Loucy (cell line): ENCODE measurements around the gene RESF1.

Experiments
- EZH2phosphoT487 ChIP-seq: fragments of 200-600 bp; IDR thresholded peaks from 2 replicates; pipeline ENCODE4 v1.6.1; 2018; ENCODE audit warnings: antibody characterized with exemption, mild to moderate bottlenecking, moderate library complexity, borderline replicate concordance
- TF ChIP-seq, protein P1 (sequence below): fragments of 200-600 bp; sonication (generic); conservative IDR thresholded peaks from 2 replicates; pipeline ENCODE4 v1.5.1; 2014; ENCODE audit warnings: mild to moderate bottlenecking, antibody characterized with exemption, low read length

DNA sequence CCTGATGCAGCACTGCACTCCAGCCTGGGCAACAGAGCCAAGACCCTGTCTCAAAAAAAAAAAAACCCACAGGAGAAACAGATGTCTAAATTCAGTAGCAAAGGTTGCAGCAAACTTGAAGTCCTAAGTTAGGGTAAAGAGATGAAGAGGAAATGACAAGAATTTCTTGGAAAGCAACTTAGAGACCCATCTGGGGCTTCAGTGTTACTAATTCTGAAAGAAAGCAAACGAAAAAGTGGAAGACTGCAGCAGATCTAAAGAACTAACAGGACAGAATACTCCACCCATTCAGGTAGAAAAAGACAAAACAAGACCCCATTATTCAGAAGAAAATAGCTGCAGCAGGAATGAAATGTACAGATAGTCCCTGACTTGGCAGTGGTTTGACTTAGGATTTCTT, 31.9 kb downstream of the RESF1 start:
- TF ChIP-seq, protein P1, sequence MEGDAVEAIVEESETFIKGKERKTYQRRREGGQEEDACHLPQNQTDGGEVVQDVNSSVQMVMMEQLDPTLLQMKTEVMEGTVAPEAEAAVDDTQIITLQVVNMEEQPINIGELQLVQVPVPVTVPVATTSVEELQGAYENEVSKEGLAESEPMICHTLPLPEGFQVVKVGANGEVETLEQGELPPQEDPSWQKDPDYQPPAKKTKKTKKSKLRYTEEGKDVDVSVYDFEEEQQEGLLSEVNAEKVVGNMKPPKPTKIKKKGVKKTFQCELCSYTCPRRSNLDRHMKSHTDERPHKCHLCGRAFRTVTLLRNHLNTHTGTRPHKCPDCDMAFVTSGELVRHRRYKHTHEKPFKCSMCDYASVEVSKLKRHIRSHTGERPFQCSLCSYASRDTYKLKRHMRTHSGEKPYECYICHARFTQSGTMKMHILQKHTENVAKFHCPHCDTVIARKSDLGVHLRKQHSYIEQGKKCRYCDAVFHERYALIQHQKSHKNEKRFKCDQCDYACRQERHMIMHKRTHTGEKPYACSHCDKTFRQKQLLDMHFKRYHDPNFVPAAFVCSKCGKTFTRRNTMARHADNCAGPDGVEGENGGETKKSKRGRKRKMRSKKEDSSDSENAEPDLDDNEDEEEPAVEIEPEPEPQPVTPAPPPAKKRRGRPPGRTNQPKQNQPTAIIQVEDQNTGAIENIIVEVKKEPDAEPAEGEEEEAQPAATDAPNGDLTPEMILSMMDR = no peak
- no peak for TF ChIP-seq EZH2phosphoT487
